Measurements from ENCODE around the gene PRM3. TPM values are rescaled to one million over a fixed set of nuclear protein-coding genes. Genes with fewer than 3 reads are reported as not detected.

The PRM3 gene
- total RNA-seq, 1 experiment from 2014 or later, result not detected

DNA sequence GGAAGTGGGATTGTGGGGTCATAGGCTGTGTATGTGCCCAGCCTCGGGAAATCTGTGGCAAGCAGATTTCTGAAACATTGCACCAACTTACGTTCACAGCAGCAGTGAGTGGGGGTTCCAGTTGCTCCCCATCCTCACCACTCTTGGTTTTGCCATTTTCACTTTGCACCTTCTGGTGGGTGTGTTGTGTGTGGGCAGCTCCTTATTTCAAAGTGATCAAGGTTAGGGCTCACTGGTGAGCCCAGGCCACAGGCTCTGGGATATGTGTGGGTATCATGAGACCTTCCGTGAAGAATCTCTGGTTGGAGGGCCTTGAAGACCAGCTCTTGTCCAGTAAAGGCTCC lies 37.2 kb upstream of the PRM3 start:
- no peak for DNase-seq
- Mint-ChIP-seq H3K36me3 (ENCODE audit: insufficient read depth, unreplicated experiment) (peaks cover 12% of the 10 kb centered on the region), H3K27ac (ENCODE audit: unreplicated experiment) (no peak overlapping the region), H3K4me3 (ENCODE audit: unreplicated experiment) (no peak overlapping the region), H3K9me3 (ENCODE audit: unreplicated experiment) (no peaks in the 10 kb centered on the region), H3K4me1 (ENCODE audit: low read depth, unreplicated experiment) (peaks cover 14% of the 10 kb centered on the region), H3K27me3 (ENCODE audit: insufficient read depth, unreplicated experiment) (no peaks in the 10 kb centered on the region)
- no peaks in the 10 kb centered on the region for H3K36me3 ChIP-seq (ENCODE audit: control insufficient read depth, insufficient read depth, low read length)
- H3K27me3 ChIP-seq (replicated peaks; ENCODE audit: control insufficient read depth, insufficient read depth, low read length), result no peaks in the 10 kb centered on the region
- peaks cover 37% of the 10 kb centered on the region for H3K4me1 ChIP-seq
- POLR2A ChIA-PET, result no interaction called here
- intact Hi-C loops (cut with micrococcal nuclease; ENCODE audit: unreplicated experiment), result no loop called here
- H3K9me3 ChIP-seq, result no peaks in the 10 kb centered on the region
- TF ChIP-seq, protein P1, sequence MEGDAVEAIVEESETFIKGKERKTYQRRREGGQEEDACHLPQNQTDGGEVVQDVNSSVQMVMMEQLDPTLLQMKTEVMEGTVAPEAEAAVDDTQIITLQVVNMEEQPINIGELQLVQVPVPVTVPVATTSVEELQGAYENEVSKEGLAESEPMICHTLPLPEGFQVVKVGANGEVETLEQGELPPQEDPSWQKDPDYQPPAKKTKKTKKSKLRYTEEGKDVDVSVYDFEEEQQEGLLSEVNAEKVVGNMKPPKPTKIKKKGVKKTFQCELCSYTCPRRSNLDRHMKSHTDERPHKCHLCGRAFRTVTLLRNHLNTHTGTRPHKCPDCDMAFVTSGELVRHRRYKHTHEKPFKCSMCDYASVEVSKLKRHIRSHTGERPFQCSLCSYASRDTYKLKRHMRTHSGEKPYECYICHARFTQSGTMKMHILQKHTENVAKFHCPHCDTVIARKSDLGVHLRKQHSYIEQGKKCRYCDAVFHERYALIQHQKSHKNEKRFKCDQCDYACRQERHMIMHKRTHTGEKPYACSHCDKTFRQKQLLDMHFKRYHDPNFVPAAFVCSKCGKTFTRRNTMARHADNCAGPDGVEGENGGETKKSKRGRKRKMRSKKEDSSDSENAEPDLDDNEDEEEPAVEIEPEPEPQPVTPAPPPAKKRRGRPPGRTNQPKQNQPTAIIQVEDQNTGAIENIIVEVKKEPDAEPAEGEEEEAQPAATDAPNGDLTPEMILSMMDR (IDR thresholded peaks at IDR 0.05; ENCODE audit: insufficient read depth in 1 of 2, low read depth in 1 of 2, low read length in 1 of 2, severe bottlenecking in 1 of 2, unreplicated experiment in 1 of 2), result no peak
- H3K4me3 ChIP-seq (ENCODE audit: low read depth, low read length), result no peak overlapping the region
- CTCF ChIA-PET, result no interaction called here
- BruUV-seq (replicated peaks), result no TSS peak

DNA sequence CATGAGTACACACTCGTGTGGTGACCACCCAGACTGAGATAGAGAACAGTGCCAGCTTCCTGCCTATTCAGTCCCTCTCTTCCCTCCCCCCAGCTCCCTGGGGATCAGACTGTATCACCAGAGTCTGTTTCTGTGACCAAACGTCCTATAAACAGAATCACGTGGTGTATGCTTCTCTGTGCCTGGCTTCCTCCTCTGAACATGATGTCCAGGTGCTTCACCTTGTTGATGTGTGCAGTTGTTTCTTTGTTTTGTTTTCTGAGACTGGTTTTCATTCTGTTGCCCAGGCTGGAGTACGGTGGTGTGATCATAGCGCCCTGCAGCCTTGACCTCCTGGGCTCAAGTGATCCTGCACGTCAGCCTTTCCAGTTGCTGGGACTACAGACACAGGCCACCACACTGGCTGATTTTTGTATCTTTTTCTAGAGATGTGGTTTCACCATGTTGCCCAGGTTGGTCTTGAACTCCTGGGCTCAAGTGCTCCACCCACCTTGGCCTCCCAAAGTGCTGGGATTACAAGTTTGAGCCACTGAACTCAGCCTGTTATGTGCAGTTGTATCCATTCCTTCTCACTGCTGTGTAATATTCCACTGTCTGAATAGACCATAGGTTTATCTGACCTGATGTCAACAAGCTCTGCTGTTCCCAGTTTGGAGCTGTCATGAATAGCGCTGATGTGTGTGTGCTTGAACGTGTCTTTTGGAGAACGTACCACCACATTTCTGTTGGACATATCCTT lies 36.6 kb upstream of the PRM3 start:
- Histone ChIP-seq H3K4me3 (ENCODE audit: low read depth, low read length) (no peak overlapping the region), H3K4me1 (peaks cover 31% of the 10 kb centered on the region), H3K9me3 (no peaks in the 10 kb centered on the region), H3K27me3 (replicated peaks; ENCODE audit: control insufficient read depth, insufficient read depth, low read length) (no peaks in the 10 kb centered on the region), H3K36me3 (ENCODE audit: control insufficient read depth, insufficient read depth, low read length) (no peaks in the 10 kb centered on the region)
- no peak overlapping the region for H3K4me3 Mint-ChIP-seq (ENCODE audit: unreplicated experiment)
- ChIA-PET CTCF (no interaction called here), POLR2A (no interaction called here)
- H3K36me3 Mint-ChIP-seq (ENCODE audit: insufficient read depth, unreplicated experiment), result peaks cover 12% of the 10 kb centered on the region
- H3K9me3 Mint-ChIP-seq (ENCODE audit: unreplicated experiment), result no peaks in the 10 kb centered on the region
- BruUV-seq (replicated peaks), result no TSS peak
- no peak overlapping the region for H3K27ac Mint-ChIP-seq (ENCODE audit: unreplicated experiment)
- DNase-seq, result no peak
- H3K4me1 Mint-ChIP-seq (ENCODE audit: low read depth, unreplicated experiment), result peaks cover 14% of the 10 kb centered on the region
- TF ChIP-seq, protein P1 (IDR thresholded peaks at IDR 0.05; ENCODE audit: insufficient read depth in 1 of 2, low read depth in 1 of 2, low read length in 1 of 2, severe bottlenecking in 1 of 2, unreplicated experiment in 1 of 2), result no peak
- intact Hi-C loops (cut with micrococcal nuclease; ENCODE audit: unreplicated experiment), result no loop called here
- no peaks in the 10 kb centered on the region for H3K27me3 Mint-ChIP-seq (ENCODE audit: insufficient read depth, unreplicated experiment)

DNA sequence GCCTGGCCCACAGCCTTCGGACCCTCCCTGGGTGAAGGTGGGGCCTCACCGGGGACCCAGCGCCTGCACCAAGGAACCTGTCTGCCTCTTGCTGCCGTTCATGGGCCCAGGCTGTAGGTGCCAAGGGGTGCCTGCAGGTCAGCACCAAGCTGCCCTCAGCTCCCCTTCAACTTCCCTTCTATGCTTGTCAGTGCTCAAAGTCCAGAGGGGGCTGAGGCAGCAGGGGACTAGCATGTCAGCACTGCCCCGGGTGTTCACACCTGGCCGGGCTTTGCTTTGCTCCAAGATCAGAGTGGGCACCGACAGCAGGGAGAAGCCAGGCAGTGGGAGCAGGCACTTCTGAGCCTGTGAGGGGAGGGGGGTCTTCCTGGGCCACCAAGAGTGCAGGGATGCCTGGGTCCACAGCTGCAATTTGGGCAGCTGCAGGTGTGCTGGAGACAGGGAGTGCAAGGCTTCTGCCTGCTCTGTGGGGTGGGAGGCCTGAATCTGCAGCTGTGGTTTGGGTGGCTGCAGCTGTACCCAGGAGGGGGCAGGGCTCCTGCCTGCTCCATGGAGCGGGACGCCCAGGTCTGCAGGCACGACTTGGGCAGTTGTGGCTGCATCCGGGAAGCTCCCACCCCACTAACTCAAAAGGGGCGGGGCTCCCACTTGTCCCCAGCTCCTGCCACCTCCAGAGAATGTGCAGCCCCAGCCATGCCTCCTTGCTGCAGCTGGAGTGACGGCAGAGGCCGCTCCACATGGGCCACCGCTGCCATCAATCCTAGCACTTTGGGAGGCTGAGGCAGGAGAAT lies 35.3 kb upstream of the PRM3 start:
- DNase-seq, result no peak
- H3K4me1 ChIP-seq, result peaks cover 18% of the 10 kb centered on the region
- TF ChIP-seq, protein P1 (IDR thresholded peaks at IDR 0.05; ENCODE audit: insufficient read depth in 1 of 2, low read depth in 1 of 2, low read length in 1 of 2, severe bottlenecking in 1 of 2, unreplicated experiment in 1 of 2), result no peak
- no peaks in the 10 kb centered on the region for H3K9me3 ChIP-seq
- Mint-ChIP-seq H3K27ac (ENCODE audit: unreplicated experiment) (no peak overlapping the region), H3K36me3 (ENCODE audit: insufficient read depth, unreplicated experiment) (peaks cover 8% of the 10 kb centered on the region), H3K9me3 (ENCODE audit: unreplicated experiment) (no peaks in the 10 kb centered on the region), H3K4me3 (ENCODE audit: unreplicated experiment) (no peak overlapping the region), H3K27me3 (ENCODE audit: insufficient read depth, unreplicated experiment) (no peaks in the 10 kb centered on the region), H3K4me1 (ENCODE audit: low read depth, unreplicated experiment) (peaks cover 11% of the 10 kb centered on the region)
- POLR2A ChIA-PET, result interaction anchor here (0.5 kb wide), 1 partner anchor 10 kb away, joined by 5 read pairs; no protein-coding TSS in a partner anchor
- no peaks in the 10 kb centered on the region for H3K36me3 ChIP-seq (ENCODE audit: control insufficient read depth, insufficient read depth, low read length)
- intact Hi-C loops (cut with micrococcal nuclease; ENCODE audit: unreplicated experiment), result no loop called here
- CTCF ChIA-PET, result no interaction called here
- no peaks in the 10 kb centered on the region for H3K27me3 ChIP-seq (replicated peaks; ENCODE audit: control insufficient read depth, insufficient read depth, low read length)
- H3K4me3 ChIP-seq (ENCODE audit: low read depth, low read length), result no peak overlapping the region
- no TSS peak for BruUV-seq (replicated peaks)
